Right lobe of liver (tissue), 4 donors: ENCODE results near the gene PTPN13.

Source experiments
- CTCF ChIP-seq, 4 donors: fragments of 200-600 bp in 3 of 4; fragments of 450-650 bp in 1 of 4; IDR thresholded peaks; one replicate each; pipeline versions ENCODE4 v1.5.1 to v1.8.0; 2016 to 2022; ENCODE audit warnings: antibody characterized with exemption in 4 of 4, mild to moderate bottlenecking in 2 of 4
- POLR2A ChIP-seq: fragments of 450-650 bp; IDR thresholded peaks from one replicate; pipeline ENCODE4 v1.6.1; 2017; ENCODE audit warnings: antibody characterized with exemption, mild to moderate bottlenecking
- donor health status: DM: no; HTN: no; CAD: no.
- donor health status: DM: no; HTN: no; CAD: no.
- donor health status: DM: no; HTN: yes; CAD: no.

DNA sequence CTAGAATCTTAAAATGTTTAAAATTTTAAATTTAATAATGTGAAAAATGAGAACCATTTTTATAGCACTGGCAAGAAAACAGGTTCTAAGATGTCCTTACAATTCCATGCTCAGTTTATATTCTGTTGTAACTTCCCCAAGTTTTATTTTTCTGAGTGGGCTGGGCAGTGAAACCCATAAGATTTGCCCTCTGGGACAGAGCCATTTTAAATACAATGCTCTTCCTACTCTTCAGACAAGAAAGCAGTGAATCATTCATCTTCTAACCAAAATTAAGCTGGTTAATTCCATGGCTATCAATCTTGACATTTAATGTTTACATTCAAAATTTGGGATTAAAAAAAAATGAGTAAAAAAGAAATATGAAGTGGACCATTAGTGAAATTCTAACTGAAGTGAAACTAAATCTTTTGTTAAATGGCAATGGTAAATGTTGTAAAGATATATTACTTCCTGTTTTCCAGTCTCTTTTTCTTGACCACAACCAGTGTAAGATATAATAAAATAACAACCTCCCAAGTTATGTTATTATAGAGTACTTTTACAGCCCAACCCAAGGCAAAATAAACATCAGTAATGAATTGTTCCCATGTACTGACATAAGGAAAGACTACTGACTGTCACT lies 37.2 kb upstream of the PTPN13 start:
- TF ChIP-seq CTCF (IDR thresholded peaks at IDR 0.05) (no peak), POLR2A (no peak)
